K562 (cell line): ENCODE results near the gene TECPR2. TPM values are rescaled to one million over a fixed set of nuclear protein-coding genes. Genes with fewer than 3 reads are reported as not detected.

Experiments used
- ATAC-seq: fragments of 200-7000 bp; cut with Tn5 transposase; 3 replicates; pipeline ENCODE4 v1.9.1; 2020; ENCODE audit warnings: moderate library complexity
- BruUV-seq: library from RNA; stranded (reverse); fragments of 400-500 nt; replicated peaks from 2 replicates; lab custom pipeline; 2021; lab: Mats Ljungman, UMichigan
- CTCF ChIA-PET: fragments of 300-600 bp; formaldehyde crosslinking; extraction: SDS; loops from one replicate; lab custom pipeline; 2021; ENCODE audit warnings: low intra/inter-chr PET ratio; lab: Yijun Ruan, JAX
- POLR2A ChIA-PET: fragments of 300-600, 350-650 bp; sonication (Branson Sonifier 250); formaldehyde crosslinking; extraction: SDS; loops from one replicate; lab custom pipeline; 2021; ENCODE audit warnings: antibody characterized with exemption, inconsistent platforms; lab: Yijun Ruan, JAX
- DNase-seq, 4 experiments: peaks; one replicate each; pipeline versions ENCODE4 v3.0.0 to v3.0.0-alpha.2; 2011 to 2018; ENCODE audit warnings: low spot score in 3 of 4, mixed read lengths in 3 of 4; ENCODE audit errors: extremely low read depth in 1 of 4
- FAIRE-seq: peaks from 2 replicates; lab custom pipeline; 2011; peaks lifted over from hg19 to GRCh38; lab: Jason Lieb, UNC
- H2AFZ ChIP-seq: 2 replicates; pipeline ENCODE4 v1.6.0; 2011; ENCODE audit warnings: low read depth, low read length, control low read depth, inconsistent platforms
- H3K27ac ChIP-seq: fragments of 200-600 bp; 3 replicates; pipeline ENCODE4 v1.8.0; 2011; ENCODE audit warnings: low read depth, mild to moderate bottlenecking, control low read depth, inconsistent platforms, low read length, moderate library complexity, mixed read lengths; ENCODE audit errors: extremely low read depth
- H3K27me3 ChIP-seq, 2 experiments: fragments of 300-600 bp in 1 of 2; 2 replicates in 1 of 2; 3 replicates in 1 of 2; pipeline versions ENCODE4 v1.6.0 to v1.8.0; 2011; ENCODE audit warnings: inconsistent platforms in 2 of 2, low read length in 2 of 2, mild to moderate bottlenecking in 1 of 2, mixed read lengths in 1 of 2, moderate library complexity in 1 of 2; ENCODE audit not compliant: control insufficient read depth in 2 of 2, insufficient read depth in 2 of 2
- H3K36me3 ChIP-seq: fragments of 300-600 bp; 3 replicates; pipeline ENCODE4 v1.8.0; 2011; ENCODE audit warnings: mild to moderate bottlenecking, low read length, inconsistent platforms; ENCODE audit not compliant: control insufficient read depth, insufficient read depth
- H3K4me1 ChIP-seq, 2 experiments: fragments of 200-600 bp in 1 of 2; replicated peaks in 1 of 2; 2 replicates in 1 of 2; 3 replicates in 1 of 2; pipeline versions ENCODE4 v1.5.1 to v1.8.0; 2011; ENCODE audit warnings: inconsistent platforms in 2 of 2, low read length in 2 of 2, mild to moderate bottlenecking in 1 of 2, mixed read lengths in 1 of 2, moderate library complexity in 1 of 2; ENCODE audit not compliant: control insufficient read depth in 2 of 2, insufficient read depth in 2 of 2
- H3K4me2 ChIP-seq: 2 replicates; pipeline ENCODE4 v1.6.1; 2011; ENCODE audit warnings: low read length, control low read depth, inconsistent platforms, mixed read lengths; ENCODE audit not compliant: insufficient read depth
- H3K4me3 ChIP-seq: fragments of 200-600 bp; sonication (generic), shearing (Covaris generic); 2 replicates; pipeline ENCODE4 v1.5.1; 2016; ENCODE audit warnings: control low read depth, inconsistent platforms
- H3K79me2 ChIP-seq: fragments of 200-600 bp; 3 replicates; pipeline ENCODE4 v1.8.0; 2011; ENCODE audit warnings: low read length, inconsistent platforms; ENCODE audit not compliant: control insufficient read depth, insufficient read depth
- H3K9ac ChIP-seq, 2 experiments: 2 replicates each; pipeline versions ENCODE4 v1.6.0 to v1.6.1; 2011; ENCODE audit warnings: low read depth in 2 of 2, low read length in 2 of 2, control low read depth in 1 of 2, inconsistent platforms in 1 of 2, mild to moderate bottlenecking in 1 of 2, mixed read lengths in 1 of 2; ENCODE audit not compliant: insufficient read depth in 1 of 2
- H3K9me1 ChIP-seq: one replicate; pipeline ENCODE4 v1.6.0; 2011; ENCODE audit warnings: inconsistent platforms, mild to moderate bottlenecking, low read length, moderate library complexity; ENCODE audit not compliant: control insufficient read depth, insufficient read depth
- H3K9me3 ChIP-seq: replicated peaks from 2 replicates; pipeline ENCODE4 v1.5.1; 2011; ENCODE audit warnings: low read depth, low read length, inconsistent platforms; ENCODE audit not compliant: control insufficient read depth, insufficient read depth
- H4K20me1 ChIP-seq: replicated peaks from 2 replicates; pipeline ENCODE4 v1.6.1; 2011; ENCODE audit warnings: low read length, inconsistent platforms, mixed read lengths; ENCODE audit not compliant: control insufficient read depth, insufficient read depth
- ARNT ChIP-seq, 2 experiments: fragments of 450-650 bp; IDR thresholded peaks; 2 replicates each; pipeline ENCODE4 v1.6.1; 2016; ENCODE audit warnings: mild to moderate bottlenecking in 1 of 2
- CAMTA2 ChIP-seq: fragments of 250-450 bp; sonication (Bioruptor Pico); conservative IDR thresholded peaks from 2 replicates; pipeline ENCODE4 v1.5.1; 2022
- JUNB ChIP-seq: fragments of 450-650 bp; formaldehyde crosslinking; conservative IDR thresholded peaks from 2 replicates; pipeline ENCODE4 v1.4.0; 2020; ENCODE audit warnings: mild to moderate bottlenecking
- KLF16 ChIP-seq: IDR thresholded peaks from 2 replicates; pipeline ENCODE4 v1.6.1; 2016; ENCODE audit warnings: antibody characterized with exemption
- PURB ChIP-seq: sonication (generic); formaldehyde crosslinking; IDR thresholded peaks from 2 replicates; pipeline ENCODE4 v1.9.0; 2021; ENCODE audit warnings: low read depth, mild to moderate bottlenecking, missing genetic modification reagents
- RBM39 ChIP-seq: fragments of 200-400 bp; formaldehyde crosslinking; optimal IDR thresholded peaks from 2 replicates; pipeline ENCODE3; 2018; ENCODE audit warnings: low read depth, low read length
- SRSF1 ChIP-seq: fragments of 200-400 bp; formaldehyde crosslinking; IDR thresholded peaks from 2 replicates; pipeline ENCODE4 v1.6.1; 2017; ENCODE audit warnings: mild to moderate bottlenecking, low read depth, low read length, moderate library complexity
- STAT5B ChIP-seq: fragments of 250-450 bp; sonication (Bioruptor Pico); IDR thresholded peaks from 2 replicates; pipeline ENCODE4 v1.8.0; 2021; ENCODE audit warnings: mild to moderate bottlenecking, inconsistent platforms
- ZNF740 ChIP-seq, 3 experiments: fragments of 200-800 bp in 1 of 3; sonication (Bioruptor generic) in 1 of 3; sonication (generic) in 1 of 3; formaldehyde crosslinking in 1 of 3; IDR thresholded peaks; 2 replicates each; pipeline versions ENCODE4 v1.6.1 to v1.8.0; 2016 to 2022; ENCODE audit warnings: mild to moderate bottlenecking in 2 of 3, missing compliant biosample characterization in 2 of 3, missing genetic modification characterization in 2 of 3, missing genetic modification reagents in 1 of 3
- WGBS: fragments of 100-300 bp; shearing (Covaris generic); methylation state at CpG from one replicate; pipeline ENCODE4 v1.1.6; 2016; ENCODE audit warnings: low coverage, mixed read lengths; ENCODE audit not compliant: insufficient coverage; ENCODE audit errors: missing lambda C conversion rate; 5-methylcytosine and 5-hydroxymethylcytosine counted together
- in situ Hi-C: fragments of 300-500 bp; cut with MboI; formaldehyde crosslinking; loops from 4 replicates; pipeline ENCODE4 v1.15.0; 2018; ENCODE audit warnings: inconsistent platforms, mixed read lengths
- intact Hi-C: fragments of 100-400 bp; cut with micrococcal nuclease; formaldehyde crosslinking; loops from 2 replicates; pipeline ENCODE4 v1.14.2; 2022
- polyA plus RNA-seq, 8 experiments: library from polyadenylated mRNA; depleted of rRNA in 4 of 8; stranded (reverse) in 5 of 8; unstranded in 3 of 8; fragments of >200 nt; fragmentation: Nextera tagmentation in 2 of 8; fragmentation: Illumina TruSeq in 1 of 8; extraction: Ambion mirVana in 2 of 8; extraction: Trizol in 1 of 8; gene quantifications; 2 replicates each; pipeline versions ENCODE4 v1.2.1 to v1.2.3, GENCODE V29; 2011 to 2014; ENCODE audit warnings: inconsistent platforms in 1 of 8, missing spikeins in 1 of 8
- total RNA-seq, 7 experiments: library from RNA; depleted of rRNA in 6 of 7; stranded (reverse); fragments of >200 nt in 6 of 7; fragmentation: Illumina TruSeq in 2 of 7; extraction: Trizol in 2 of 7; gene quantifications; 2 replicates each; pipeline versions ENCODE4 v1.2.1 to v1.2.3, GENCODE V29; 2011 to 2021; ENCODE audit warnings: low replicate concordance in 1 of 7
- TF ChIP-seq, protein P1 (sequence below): sonication (generic); formaldehyde crosslinking; IDR thresholded peaks from 2 replicates; pipeline ENCODE4 v1.8.1; 2023; ENCODE audit warnings: mild to moderate bottlenecking, missing genetic modification reagents

The TECPR2 gene
- total and polyA plus RNA-seq, 9 of the 15 experiments (the other 6 are each of a cell fraction or from before 2014, with no cell fraction given), result 0.04 to 3.0 (median 0.83) TPM

GRCh38 chr14:102471921-102472790 lies 109.4 kb downstream of the TECPR2 start:
- Histone ChIP-seq H3K9ac (no peak overlapping the region), H3K27ac (no peak overlapping the region), H2AFZ (no peak overlapping the region), H4K20me1 (no peaks in the 10 kb centered on the region), H3K4me2 (no peak overlapping the region), H3K4me3 (no peak overlapping the region), H3K79me2 (no peaks in the 10 kb centered on the region), H3K27me3 (no peaks in the 10 kb centered on the region), H3K9me3 (no peaks in the 10 kb centered on the region), H3K36me3 (no peaks in the 10 kb centered on the region), H3K4me1 (no peaks in the 10 kb centered on the region), H3K9me1 (no peaks in the 10 kb centered on the region)
- in situ Hi-C loops, result no loop called here
- ChIA-PET CTCF (no interaction called here), POLR2A (interaction anchor here (0.6 to 1.6 kb wide), 4 partner anchors 10 to 1384 kb away, joined by 3 to 6 read pairs (median 3); no protein-coding TSS in a partner anchor)
- ATAC-seq, result no peak
- WGBS, result 26% methylated on average over 7 of the region's 8 CpGs
- intact Hi-C loops, result no loop called here
- no peak for FAIRE-seq
- no peak for TF ChIP-seq PURB (CRISPR knock-in tag)
- no peak for TF ChIP-seq JUNB (CRISPR knock-in tag)
- TF ChIP-seq, protein P1, sequence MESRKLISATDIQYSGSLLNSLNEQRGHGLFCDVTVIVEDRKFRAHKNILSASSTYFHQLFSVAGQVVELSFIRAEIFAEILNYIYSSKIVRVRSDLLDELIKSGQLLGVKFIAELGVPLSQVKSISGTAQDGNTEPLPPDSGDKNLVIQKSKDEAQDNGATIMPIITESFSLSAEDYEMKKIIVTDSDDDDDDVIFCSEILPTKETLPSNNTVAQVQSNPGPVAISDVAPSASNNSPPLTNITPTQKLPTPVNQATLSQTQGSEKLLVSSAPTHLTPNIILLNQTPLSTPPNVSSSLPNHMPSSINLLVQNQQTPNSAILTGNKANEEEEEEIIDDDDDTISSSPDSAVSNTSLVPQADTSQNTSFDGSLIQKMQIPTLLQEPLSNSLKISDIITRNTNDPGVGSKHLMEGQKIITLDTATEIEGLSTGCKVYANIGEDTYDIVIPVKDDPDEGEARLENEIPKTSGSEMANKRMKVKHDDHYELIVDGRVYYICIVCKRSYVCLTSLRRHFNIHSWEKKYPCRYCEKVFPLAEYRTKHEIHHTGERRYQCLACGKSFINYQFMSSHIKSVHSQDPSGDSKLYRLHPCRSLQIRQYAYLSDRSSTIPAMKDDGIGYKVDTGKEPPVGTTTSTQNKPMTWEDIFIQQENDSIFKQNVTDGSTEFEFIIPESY (CRISPR knock-in tag), result no peak
- TF ChIP-seq STAT5B, result no peak
- TF ChIP-seq KLF16, result no peak
- TF ChIP-seq CAMTA2, result no peak
- TF ChIP-seq SRSF1, result no peak
- no peak for TF ChIP-seq RBM39
- TF ChIP-seq ARNT (IDR thresholded peaks at IDR 0.05), result no peak
- no peak for TF ChIP-seq ZNF740 (CRISPR knock-in tag; IDR thresholded peaks at IDR 0.05)
- no peak for TF ChIP-seq ZNF740 (tag; IDR thresholded peaks at IDR 0.05)
- no TSS peak for BruUV-seq
- DNase-seq, result no peak
